Measurements from ENCODE around the gene CACNA2D1. TPM values are rescaled to one million over a fixed set of nuclear protein-coding genes. Genes with fewer than 3 reads are reported as not detected.
"Not testable (repeated sequence)": the region's sequence is repeated elsewhere in the genome, so short reads cannot be mapped to it uniquely, and the experiment has no call there.

Gene CACNA2D1
- total RNA-seq, 1 experiment from 2014 or later: 4.3 TPM

DNA sequence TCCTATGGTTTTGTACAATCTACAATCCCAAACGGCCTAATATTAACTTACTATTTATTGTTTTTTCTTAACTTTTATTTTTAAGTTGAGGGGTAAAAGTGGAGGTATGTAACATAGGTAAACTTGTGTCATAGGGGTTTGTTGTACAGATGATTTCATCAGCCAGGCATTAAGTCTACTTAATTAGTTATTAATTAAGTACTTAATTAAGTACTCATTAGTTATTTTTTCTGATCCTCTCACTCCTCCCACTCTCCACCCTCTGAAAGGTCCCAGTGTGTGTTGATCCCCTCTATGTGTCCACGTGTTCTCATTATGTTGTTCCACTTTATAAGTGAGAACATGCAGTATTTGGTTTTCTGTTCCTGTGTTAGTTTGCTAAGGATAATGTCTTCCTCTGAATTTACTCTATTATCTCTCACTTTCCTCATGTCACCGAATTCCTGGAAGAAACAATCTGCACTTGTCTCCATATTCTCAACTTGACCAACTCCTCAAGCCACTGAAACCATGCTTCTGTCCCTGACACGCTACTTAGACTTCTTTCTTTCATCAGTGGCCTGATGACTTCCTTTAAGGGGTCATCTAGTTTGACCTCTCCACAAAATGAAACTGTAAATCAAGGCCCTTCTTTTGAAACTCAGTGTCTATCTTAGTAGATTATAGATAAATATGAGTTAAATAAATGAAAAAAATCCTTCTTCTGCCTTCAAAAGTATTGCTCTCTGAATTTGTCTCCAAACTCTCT lies 9.1 kb downstream of the CACNA2D1 start:
- no peak for DNase-seq (ENCODE audit: low read depth)

DNA sequence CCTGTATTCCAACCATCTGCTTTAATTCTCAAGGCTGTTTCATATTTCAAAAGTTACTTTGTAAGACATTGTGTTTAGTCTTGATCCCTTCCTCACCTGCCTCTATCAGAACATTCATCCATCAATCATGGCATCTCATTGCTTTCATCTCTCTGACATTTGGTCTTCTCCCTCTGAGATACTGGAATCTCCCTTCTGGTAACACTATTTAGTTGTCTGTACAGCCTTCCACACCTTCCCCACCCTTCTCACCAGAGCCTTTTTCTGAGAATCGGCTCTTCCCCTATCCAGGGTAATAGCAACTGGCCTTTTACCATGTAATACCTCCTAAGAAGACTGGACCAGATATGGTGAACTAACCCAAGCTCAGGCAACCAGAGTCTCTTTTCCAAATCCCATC lies 10.1 kb downstream of the CACNA2D1 start:
- DNase-seq (ENCODE audit: low read depth): no peak

DNA sequence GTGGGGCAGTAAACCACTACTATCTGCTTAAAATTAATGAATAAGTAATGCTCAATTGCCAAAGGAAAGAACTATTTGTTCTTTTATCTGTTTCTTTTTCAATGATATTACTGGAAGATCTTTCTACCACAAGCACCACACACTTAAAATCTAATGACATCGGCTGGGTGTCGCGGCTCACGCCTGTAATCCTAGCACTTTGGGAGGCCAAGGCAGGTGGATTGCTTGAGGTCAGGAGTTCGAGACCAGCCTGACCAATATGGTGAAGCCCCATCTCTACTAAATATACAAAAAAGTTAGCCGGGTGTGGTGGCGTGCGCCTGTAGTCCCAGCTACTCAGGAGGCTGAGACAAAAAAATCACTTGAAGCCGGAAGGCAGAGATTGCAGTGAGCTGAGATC lies 10.8 kb downstream of the CACNA2D1 start:
- DNase-seq (ENCODE audit: low read depth): not testable (repeated sequence)

DNA sequence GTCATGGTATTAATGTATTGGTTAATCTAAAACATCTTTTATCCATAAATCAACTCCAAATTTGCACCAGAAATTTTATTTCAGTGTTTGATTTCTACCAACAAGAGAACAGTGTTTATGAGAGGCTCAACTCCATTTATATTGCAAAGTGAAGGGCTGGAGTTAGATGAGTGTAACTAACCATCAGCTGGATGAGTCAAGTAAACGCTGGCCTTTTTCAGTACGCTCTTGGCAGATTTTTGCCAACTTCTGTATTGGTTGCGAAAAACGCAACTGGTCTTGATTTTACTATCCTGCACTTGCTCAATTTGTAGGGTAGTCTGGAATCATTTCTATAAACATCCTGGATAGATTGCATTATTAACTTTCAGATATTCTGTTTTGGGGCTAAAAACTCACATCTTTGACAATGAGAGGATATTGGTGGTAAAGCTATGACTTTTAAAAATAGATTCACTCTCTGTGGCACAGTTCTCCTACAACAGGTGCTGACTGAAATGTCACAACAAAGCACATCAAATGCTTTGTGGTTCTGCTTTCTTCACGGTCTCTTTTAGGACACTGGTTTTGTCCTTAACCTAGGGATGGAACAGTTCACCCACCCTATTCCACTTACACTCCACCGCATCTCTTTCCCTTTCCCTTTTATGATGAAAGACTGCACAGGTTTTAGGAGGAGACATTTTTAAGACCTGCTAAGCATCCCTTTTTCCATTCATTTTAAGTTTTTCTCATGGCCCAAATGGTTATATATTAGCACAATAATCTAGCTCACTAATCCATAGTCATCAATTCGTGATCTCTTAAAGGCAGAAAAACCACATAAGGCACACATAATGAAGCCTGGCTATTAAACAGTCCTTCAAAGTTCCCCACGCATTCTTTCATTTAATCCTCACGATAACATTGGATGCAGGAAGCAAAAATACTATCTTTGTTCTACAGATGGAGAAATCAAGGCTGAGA lies 12.8 kb downstream of the CACNA2D1 start:
- no peak for DNase-seq (ENCODE audit: low read depth)

DNA sequence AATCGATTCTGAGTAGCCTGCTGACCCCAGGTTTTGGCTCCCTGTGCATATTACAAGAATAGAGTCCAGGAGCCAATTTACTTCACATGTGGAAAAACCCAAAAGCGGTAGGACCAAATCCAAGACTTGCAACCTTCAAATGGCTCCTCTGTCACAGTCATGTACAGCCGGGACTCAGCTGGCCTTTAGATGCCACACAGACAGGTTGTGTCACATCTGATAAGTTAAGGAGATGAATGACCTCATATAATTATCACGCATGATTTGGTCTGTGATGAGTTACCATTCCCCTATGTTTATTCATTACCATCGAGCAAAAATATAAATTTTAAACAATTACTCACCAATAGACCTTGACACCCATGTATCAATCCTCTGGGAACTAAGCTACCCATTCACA lies 14.2 kb downstream of the CACNA2D1 start:
- DNase-seq (ENCODE audit: low read depth): peak; percentile 48

DNA sequence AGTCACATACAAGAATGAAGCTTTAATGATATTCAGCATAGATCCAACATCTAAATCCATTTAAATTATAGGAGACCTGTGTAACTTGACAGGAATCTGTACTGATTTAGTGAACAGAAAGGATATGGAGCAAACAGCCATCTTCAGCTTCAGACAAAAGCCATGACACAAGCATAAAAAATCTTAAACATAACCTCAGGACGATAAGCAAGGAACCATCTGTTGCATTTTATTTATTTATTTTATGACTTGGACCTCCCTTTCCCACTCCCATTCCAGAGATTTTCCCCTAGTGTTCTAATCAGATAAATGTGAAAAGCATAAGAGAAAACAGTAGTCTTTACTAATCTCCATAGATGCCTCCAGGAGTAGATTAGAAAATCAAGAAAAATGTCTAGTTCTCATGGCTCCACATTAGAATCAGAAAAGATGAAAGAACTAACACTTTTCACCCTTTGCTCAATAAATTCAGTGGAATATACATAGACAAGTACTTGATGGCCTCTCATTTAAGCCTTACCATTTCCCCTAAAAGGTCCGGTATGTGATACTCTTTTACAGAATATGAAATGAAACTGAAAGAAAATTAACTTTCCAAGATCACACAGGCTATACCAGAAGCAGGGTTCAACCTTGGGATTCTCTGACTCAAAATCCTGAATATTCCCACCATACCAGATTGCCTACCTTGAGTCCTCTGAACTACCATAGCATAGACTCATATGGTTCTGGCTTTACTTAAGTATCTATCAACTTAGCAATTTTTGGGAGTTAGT lies 15.2 kb downstream of the CACNA2D1 start:
- DNase-seq (ENCODE audit: low read depth): peak; percentile 60

DNA sequence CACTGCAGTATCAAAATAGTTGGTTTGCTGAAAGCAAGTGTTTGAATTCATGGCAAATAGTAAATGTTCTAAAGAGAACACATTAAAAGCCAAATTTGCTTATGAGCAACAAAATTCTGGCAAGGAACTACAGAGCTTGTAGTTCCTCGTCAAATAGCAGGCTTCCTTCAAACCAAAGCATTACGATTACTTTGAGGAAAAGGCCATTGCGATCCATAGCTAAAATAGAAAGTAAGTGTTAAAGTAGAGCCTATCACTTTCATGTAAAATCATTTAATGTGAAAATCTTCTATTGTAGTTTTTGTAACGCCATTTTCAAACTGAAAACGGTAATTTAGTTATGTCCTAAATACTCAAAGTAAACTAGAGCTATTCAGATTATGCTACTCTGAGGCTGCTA lies 20.1 kb downstream of the CACNA2D1 start:
- no peak for DNase-seq (ENCODE audit: low read depth)

DNA sequence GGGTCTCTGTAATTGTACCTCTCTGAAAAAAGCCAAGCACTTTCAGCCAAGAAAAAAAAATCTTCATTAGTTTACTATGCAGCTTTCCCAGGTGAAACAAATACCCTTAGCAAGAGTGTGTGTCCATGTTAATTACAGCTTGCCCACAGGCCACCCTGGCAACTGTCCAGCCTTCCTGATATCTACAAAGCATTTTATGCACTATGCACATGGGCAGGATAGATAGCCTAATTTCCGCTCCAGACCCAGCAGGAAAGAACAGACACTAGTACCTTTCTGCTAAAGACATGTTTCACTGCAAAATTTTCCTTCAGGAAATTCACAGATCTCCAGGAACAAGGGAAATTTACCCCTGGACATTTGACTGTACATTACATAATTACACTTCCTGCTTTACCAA lies 24.4 kb downstream of the CACNA2D1 start:
- no peak for DNase-seq (ENCODE audit: low read depth)

DNA sequence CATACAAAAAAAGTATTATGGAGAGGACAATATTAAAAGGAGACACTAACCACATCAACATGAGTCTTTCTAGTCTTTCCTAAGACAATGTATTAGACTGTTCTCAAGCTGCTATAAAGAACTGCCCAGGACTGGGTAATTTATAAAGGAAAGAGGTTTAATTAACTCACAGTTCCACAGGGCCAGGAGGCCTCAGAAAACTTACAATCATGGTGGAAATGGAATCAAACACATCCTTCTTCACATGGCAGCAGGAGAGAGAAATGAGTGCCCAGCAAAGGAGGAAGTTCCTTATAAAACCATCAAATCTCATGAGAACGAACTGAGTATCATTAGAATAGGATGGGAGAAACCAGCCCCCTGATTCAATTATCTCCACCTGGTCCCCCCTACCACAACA lies 25.7 kb downstream of the CACNA2D1 start:
- no peak for DNase-seq (ENCODE audit: low read depth)

DNA sequence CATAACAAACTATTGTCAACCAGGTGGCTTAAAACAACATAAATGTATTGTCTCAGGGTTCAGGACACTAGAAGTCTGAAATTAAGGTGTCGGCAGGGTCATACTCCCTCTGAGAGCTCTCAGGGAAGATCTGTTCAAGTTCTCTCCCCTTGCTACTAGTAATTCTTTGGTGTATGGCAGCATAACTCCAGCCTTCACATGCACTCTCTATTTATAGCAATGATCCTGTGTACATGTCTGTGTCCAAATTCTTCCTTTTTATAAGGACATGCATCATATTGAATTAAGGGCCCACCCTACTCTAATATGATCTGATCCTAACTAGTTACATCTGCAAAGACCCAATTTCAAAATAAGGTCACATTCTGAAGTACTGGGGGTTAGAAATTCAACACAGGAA lies 27.2 kb downstream of the CACNA2D1 start:
- no peak for DNase-seq (ENCODE audit: low read depth)

DNA sequence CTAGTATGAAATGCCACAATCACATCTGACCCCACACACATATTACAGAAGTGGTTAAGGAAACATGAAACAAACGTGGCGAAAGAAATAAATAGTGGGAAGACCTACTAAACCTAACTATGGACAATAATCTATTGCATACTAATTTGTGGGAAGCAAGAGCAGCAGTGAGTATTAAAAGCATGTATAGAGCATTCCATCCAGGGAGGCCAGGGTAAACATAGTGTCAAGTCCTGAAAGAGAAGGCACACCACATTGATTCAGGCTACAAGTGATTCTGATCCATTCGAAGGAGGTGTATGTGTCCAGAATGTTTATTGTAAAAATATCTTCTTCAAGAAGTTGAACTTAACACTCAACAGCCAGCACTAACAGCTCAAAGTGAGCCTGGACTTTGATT lies 29.2 kb downstream of the CACNA2D1 start:
- no peak for DNase-seq (ENCODE audit: low read depth)

DNA sequence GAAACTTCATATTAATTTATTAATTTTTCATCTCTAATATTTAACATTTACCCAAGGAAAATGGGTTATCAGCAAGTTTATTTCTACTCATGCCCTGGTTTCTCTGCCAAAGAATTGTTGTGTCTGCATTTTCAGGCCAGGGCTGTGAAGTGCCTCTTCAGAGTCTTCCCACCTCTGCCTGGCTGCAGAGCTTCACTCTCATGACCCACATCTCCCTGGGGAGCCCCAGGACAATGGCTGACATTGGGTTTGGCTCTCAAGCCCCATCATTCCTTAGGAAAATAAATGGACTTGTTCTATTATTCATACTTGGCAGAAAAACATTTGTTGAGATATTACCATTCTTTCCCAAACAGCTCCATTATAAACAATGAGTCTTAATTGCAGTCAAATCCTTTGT lies 30.3 kb downstream of the CACNA2D1 start:
- no peak for DNase-seq (ENCODE audit: low read depth)

DNA sequence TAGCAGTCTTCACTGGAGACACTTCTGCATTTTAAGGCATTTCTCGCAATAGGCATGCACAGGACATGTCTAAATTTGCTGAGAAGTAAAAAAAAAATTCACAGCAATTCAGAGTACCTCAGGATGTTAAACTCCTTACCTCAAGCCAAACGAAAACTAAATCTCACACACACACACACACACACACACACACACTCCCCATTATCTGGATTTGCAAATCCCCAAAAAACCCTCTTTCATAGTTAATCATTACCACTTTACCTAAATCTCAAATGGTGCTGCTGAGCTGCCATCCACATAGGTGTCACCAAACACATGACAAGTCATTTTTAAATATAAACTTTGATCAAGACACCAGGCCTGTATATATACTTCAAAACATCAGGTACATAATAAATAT lies 31.8 kb downstream of the CACNA2D1 start:
- DNase-seq (ENCODE audit: low read depth): no peak

DNA sequence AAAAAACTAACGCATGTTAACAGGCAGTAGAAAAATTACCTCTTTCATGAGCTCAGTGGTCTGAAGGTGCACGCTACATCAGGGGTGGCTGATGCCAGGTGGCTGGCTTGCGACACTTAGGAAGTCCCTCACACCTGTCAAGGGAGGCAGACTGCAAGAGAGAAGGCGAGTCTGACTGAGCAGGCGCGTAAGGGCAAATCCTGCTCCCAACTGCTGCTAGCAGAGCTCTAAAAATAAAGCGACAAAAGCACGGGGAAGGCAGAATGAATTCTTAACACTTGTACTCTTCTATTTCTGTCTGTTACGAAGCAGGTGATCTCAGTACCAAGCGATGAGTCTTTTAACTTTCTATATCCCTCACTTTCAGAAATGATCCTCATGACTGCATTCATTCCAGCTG lies 33.1 kb downstream of the CACNA2D1 start:
- no peak for DNase-seq (ENCODE audit: low read depth)

DNA sequence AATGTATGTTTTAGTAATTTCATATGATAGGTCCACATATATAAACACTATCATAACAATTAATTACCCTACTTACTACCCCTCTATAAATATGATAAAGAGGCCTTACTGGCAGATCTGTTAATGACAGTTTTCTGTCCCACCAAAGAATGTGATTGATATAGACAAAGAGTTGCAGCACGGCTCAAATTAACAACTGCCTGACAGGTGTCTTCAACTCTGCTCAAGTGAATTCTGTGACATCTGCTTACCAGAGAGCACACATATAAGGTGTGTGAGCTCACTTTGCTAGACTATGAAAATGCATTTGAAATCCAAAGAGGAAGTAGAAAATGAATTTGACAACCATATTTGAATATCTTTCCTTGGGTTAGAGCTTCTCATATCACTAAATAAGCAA lies 36.6 kb downstream of the CACNA2D1 start:
- DNase-seq (ENCODE audit: low read depth): no peak

DNA sequence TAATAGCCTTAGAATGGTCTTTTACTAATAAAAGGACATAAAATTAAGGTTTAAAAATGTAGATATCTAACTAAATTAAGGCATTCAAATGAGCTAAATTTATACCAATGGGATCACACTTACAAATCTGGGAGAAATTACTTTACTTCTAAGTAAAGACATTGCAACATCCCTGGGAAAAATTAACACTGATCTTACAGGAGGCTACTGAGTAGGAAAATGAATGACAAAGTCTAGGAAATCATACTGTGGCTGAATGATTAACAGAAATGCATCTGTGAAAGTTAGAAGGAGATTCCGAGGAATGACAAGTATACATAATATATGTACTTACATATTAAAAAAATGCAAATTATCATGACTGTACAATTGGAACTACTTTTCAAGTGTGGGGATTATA lies 38.3 kb downstream of the CACNA2D1 start:
- no peak for DNase-seq (ENCODE audit: low read depth)

DNA sequence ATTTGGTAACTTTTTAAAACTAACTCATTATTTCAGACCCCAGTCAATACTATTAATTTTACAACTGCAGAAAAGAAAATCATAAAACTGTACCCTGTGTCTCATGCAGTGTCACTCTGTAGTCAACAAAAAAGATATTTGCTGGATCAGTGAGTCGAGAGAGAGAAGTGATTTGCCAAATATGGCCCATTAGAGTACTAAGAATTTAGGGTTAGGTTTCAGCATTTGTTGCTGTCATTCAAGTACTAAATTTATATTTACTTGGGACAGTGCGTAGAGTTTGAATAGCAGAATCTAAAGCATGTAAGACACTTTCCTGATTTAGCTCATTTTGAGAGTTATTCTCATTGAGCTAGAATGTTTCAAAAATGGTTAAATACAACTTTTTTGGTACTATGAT lies 38.9 kb downstream of the CACNA2D1 start:
- DNase-seq (ENCODE audit: low read depth): no peak

DNA sequence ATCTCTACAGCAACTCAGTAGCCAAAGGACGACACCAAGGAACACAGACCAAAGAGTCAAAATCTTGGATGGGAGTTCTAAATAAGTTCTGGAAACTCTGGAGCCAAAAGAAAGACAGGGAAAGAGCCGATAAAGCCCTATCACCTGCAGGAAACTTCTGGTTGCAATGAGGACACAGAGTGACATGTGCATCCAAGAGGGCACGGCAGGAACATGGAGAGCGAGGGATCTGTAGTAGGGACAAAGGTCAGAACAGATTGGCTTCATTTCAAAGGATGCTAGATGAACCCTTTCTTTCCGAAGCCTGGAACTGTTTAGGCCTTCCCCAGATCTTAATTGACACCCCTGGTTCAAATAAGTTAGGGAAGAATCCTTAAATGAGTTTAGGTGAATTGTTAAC lies 39.5 kb downstream of the CACNA2D1 start:
- DNase-seq (ENCODE audit: low read depth): no peak

DNA sequence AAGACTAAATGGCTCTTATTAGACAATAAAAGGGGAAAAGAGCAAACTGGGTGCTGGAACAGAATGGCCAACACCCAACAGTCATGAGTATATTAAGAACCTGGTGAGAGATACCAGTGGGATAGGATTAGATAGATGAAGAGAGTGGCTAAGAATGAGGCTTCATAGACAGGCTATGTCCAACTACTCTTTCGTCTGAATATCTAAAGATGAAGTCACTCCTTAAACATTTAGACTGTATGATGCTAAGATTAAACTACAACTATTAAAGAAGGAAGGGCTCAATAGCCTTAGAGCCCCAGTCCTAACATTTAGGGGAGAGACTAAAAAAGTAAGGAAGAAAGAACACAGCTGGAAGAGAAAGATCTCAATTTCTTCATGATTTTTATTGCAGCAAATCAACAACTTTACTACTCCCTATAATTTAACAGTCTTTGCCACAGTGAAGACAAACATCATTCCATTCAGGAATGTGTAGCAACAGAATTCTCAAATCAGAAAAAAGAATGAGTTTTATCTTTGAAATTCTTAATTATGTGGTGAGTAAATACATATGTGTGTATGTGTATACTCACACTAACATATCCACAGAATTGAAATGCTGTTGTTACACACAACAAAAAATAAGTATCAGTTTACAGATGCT lies 45.6 kb downstream of the CACNA2D1 start:
- no peak for DNase-seq (ENCODE audit: low read depth)

DNA sequence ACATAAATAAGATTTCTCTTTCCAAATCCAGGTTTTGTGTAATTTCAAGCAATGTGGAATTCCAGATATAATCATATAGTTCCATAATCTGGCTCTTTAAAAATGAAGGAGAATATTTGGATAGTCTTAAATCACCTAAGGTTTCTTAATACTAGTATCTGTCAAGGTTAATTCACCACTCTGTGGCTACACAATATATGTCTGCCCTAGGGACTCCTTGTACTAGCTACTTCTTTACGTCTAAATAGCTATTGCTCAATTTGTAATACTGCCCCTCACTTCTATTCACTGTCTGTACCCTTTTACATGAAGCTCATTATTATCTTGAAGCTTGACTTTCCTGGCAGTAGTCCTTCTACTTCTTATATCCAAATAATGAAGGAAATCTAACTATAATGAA lies 47.2 kb downstream of the CACNA2D1 start:
- DNase-seq (ENCODE audit: low read depth): no peak

DNA sequence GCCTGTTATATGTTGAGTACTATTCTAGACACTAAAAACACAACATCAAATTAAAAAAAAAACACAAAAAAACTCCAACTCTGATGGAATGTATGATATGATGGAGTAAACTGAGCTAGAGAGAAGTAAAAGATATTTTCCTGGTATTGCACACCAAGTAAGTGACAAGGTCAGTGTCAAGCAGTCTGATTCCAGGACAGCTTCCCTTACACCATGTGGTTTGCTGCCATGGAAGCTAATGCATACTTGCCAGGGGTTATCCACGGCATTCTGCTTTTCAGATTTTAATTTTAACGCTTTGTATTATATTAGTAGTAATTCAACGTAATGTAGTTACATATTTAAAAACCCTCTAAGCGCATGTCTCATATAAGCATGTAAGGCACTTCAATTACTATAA lies 48.4 kb downstream of the CACNA2D1 start:
- DNase-seq (ENCODE audit: low read depth): no peak

DNA sequence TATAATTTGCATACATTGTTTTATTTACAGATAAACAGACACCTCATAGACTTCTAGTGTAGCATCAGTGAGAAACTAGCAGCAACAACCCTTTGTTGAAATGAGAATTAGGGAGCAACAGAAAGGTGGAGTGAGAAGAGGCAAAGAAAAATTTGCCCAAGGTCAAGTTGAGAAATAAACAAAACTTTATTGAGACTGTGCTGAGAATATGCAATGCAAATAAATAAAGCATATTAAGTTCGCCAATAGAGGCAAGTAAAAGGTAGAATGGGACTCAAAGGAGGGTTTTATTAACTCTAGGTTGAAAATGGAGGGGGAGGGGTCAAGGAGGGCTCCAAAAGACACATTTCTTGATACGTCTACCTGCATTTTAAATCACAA lies 49.7 kb downstream of the CACNA2D1 start:
- DNase-seq (ENCODE audit: low read depth): no peak

Data from Daoy (cell line).